ENCODE data around the gene KLHDC7B. TPM values are rescaled to one million over a fixed set of nuclear protein-coding genes. Genes with fewer than 3 reads are reported as not detected.

Gene KLHDC7B
- total and polyA plus RNA-seq, 10 of the 15 experiments (the other 5 are each of a cell fraction or from before 2014, with no cell fraction given), result 0.05 to 2.2 (median 0.93) TPM; not detected in 2

DNA sequence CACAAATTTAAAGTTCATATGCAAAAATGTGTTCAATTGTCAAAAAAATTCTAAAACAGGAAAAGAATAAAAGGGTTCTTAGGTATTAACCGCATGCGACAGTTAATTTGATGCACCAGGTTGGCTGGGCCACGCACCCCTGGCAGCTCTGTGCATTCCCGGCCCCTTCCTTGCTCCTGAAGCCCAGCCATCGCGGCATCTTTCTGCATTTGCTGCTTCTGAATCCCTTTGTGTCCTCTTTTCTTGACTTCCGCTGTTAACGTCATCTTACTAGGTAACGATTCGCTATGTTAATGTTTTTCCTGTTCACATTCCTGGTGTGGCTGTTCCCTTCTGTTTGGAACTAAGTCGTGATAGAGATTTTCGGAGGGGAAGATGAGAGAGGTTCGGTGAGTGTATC is 7.9 kb upstream of the KLHDC7B start (continued):
- TF ChIP-seq, protein P1, sequence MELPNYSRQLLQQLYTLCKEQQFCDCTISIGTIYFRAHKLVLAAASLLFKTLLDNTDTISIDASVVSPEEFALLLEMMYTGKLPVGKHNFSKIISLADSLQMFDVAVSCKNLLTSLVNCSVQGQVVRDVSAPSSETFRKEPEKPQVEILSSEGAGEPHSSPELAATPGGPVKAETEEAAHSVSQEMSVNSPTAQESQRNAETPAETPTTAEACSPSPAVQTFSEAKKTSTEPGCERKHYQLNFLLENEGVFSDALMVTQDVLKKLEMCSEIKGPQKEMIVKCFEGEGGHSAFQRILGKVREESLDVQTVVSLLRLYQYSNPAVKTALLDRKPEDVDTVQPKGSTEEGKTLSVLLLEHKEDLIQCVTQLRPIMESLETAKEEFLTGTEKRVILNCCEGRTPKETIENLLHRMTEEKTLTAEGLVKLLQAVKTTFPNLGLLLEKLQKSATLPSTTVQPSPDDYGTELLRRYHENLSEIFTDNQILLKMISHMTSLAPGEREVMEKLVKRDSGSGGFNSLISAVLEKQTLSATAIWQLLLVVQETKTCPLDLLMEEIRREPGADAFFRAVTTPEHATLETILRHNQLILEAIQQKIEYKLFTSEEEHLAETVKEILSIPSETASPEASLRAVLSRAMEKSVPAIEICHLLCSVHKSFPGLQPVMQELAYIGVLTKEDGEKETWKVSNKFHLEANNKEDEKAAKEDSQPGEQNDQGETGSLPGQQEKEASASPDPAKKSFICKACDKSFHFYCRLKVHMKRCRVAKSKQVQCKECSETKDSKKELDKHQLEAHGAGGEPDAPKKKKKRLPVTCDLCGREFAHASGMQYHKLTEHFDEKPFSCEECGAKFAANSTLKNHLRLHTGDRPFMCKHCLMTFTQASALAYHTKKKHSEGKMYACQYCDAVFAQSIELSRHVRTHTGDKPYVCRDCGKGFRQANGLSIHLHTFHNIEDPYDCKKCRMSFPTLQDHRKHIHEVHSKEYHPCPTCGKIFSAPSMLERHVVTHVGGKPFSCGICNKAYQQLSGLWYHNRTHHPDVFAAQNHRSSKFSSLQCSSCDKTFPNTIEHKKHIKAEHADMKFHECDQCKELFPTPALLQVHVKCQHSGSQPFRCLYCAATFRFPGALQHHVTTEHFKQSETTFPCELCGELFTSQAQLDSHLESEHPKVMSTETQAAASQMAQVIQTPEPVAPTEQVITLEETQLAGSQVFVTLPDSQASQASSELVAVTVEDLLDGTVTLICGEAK (IDR thresholded peaks at IDR 0.05; ENCODE audit: borderline replicate concordance), result 0 out of 2 replicates have a peak, but pooled peaks have one; percentile 33
- TF ChIP-seq ZNF24 (IDR thresholded peaks at IDR 0.05), result no peak
- no peak for TF ChIP-seq HDGF (IDR thresholded peaks at IDR 0.05)

DNA sequence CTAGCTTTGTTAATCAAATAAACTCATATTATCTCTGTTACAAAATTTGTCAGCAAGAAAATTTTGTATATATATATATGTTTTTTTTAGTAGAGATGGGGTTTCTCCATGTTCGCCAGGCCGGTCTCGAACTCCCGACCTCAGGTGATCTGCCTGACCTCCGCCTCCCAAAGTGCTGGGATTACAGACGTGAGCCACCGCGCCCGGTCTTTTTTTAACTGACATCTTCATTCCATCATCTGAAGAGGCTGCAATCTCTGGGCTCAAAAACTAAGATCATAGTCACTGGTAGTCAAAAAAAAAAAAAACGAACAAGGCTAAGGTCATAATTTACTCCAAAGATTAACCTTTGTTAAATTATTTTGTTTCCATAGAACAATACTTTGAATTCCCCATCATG is 5.3 kb upstream of the KLHDC7B start:
- peaks cover 9% of the 10 kb centered on the region for H3K79me2 ChIP-seq (ENCODE audit: control insufficient read depth, insufficient read depth, low read length)
- no peaks in the 10 kb centered on the region for H3K9me3 ChIP-seq (replicated peaks; ENCODE audit: control insufficient read depth, insufficient read depth, low read length)
- WGBS (ENCODE audit: insufficient coverage, insufficient replicate concordance, low lambda C conversion rate, missing lambda C conversion rate), result 41% methylated on average over 10 of the region's 10 CpGs
- H3K4me3 ChIP-seq, result 0 out of 2 replicates have a peak overlapping the region, but pooled peaks have one; percentile 22
- intact Hi-C loops (cut with micrococcal nuclease; ENCODE audit: unreplicated experiment) (loop anchor here (5.0 kb wide), 1 partner anchor 82 kb away; no protein-coding TSS in a partner anchor), in situ Hi-C loops (cut with MboI) (no loop called here)
- POLR2A ChIA-PET, result interaction anchor here (0.7 to 10.0 kb wide), 10 partner anchors 8 to 349 kb away, joined by 3 to 232 read pairs (median 8); partner anchors contain the start of genes CHKB, LMF2, NCAPH2 and SCO2
- H3K27me3 ChIP-seq (replicated peaks in 1 of 2; ENCODE audit: control insufficient read depth in 2 of 2, insufficient read depth in 2 of 2, low read length in 1 of 2), result no peaks in the 10 kb centered on the region
- H3K27ac ChIP-seq (ENCODE audit: control insufficient read depth, insufficient read depth), result peak overlapping the region; percentile 100
- H4K20me1 ChIP-seq (ENCODE audit: control insufficient read depth, insufficient read depth), result no peaks in the 10 kb centered on the region
- TF ChIP-seq SUZ12 (IDR thresholded peaks at IDR 0.05; ENCODE audit: unreplicated experiment), result no peak
- no peak for TF ChIP-seq ETV6 (conservative IDR thresholded peaks at IDR 0.05 in 1 of 2, IDR thresholded peaks at IDR 0.05 in 1 of 2; ENCODE audit: borderline replicate concordance in 1 of 2, low read depth in 1 of 2)
- TF ChIP-seq LARP7 (IDR thresholded peaks at IDR 0.05), result no peak
- TF ChIP-seq POLR2A (IDR thresholded peaks at IDR 0.05; ENCODE audit: low read depth, low read length), result no peak
- no peak for TF ChIP-seq NR2F1 (conservative IDR thresholded peaks at IDR 0.05)
- TF ChIP-seq, protein P2, sequence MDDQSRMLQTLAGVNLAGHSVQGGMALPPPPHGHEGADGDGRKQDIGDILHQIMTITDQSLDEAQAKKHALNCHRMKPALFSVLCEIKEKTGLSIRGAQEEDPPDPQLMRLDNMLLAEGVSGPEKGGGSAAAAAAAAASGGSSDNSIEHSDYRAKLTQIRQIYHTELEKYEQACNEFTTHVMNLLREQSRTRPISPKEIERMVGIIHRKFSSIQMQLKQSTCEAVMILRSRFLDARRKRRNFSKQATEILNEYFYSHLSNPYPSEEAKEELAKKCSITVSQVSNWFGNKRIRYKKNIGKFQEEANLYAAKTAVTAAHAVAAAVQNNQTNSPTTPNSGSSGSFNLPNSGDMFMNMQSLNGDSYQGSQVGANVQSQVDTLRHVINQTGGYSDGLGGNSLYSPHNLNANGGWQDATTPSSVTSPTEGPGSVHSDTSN (IDR thresholded peaks at IDR 0.05; ENCODE audit: insufficient replicate concordance, low read depth, low read length), result no peak
- H3K9ac ChIP-seq (ENCODE audit: control insufficient read depth, insufficient read depth, low read length), result peak overlapping the region; percentile 97
- no TSS peak for BruUV-seq (replicated peaks)
- RAD21 ChIA-PET (ENCODE audit: unreplicated experiment), result interaction anchor here (1.0 to 6.1 kb wide), 8 partner anchors 7 to 81 kb away, joined by 3 to 106 read pairs (median 6); partner anchors contain the start of genes LMF2, NCAPH2, SCO2 and TYMP
- CTCF ChIA-PET, result interaction anchor here (0.6 to 3.6 kb wide), 9 partner anchors 10 to 81 kb away, joined by 3 to 37 read pairs (median 5); partner anchors contain the start of genes SCO2, SYCE3 and TYMP
- peak overlapping the region; percentile 70 for H3K4me2 ChIP-seq (ENCODE audit: control insufficient read depth, insufficient read depth)
- DNase-seq (ENCODE audit: low read depth, low spot score), result no peak
- FAIRE-seq, result no peak
- no peaks in the 10 kb centered on the region for H3K36me3 ChIP-seq (ENCODE audit: control insufficient read depth in 2 of 2, insufficient read depth in 2 of 2, low read length in 1 of 2)
- SMC1A ChIA-PET (ENCODE audit: uncharacterized antibody, unreplicated experiment), result interaction anchor here (2.1 to 3.7 kb wide), 4 partner anchors 8 to 80 kb away, joined by 7 to 58 read pairs (median 16); partner anchors contain the start of genes SCO2 and TYMP
- H2AFZ ChIP-seq (ENCODE audit: control insufficient read depth, low read depth, low read length), result no peak overlapping the region
- peaks cover 64% of the 10 kb centered on the region for H3K4me1 ChIP-seq (ENCODE audit: control insufficient read depth, insufficient read depth, low read length)
- no peak for ATAC-seq

Data from GM12878 (cell line).